Heart left ventricle (tissue), 16 donors: ENCODE results near the gene EID1. TPM values are rescaled to one million over a fixed set of nuclear protein-coding genes. Genes with fewer than 3 reads are reported as not detected.
A peak's percentile ranks its signal among the peaks of the same experiment; 100 is the strongest.

Experiments used
- ATAC-seq, 4 donors: fragments of 200-7000 bp; cut with Tn5 transposase; one replicate each; pipeline ENCODE4 v1.9.1; 2020 to 2022; ENCODE audit warnings: moderate library complexity in 4 of 4, mild to moderate bottlenecking in 3 of 4, moderate number of reproducible peaks in 1 of 4
- DNase-seq, 5 donors: peaks; one replicate each; pipeline ENCODE4 v3.0.0-alpha.2; 2020
- H3K27ac ChIP-seq, 12 donors: fragments of 200-600 bp; sonication (generic) in 4 of 12; one replicate each; pipeline versions ENCODE4 v1.5.0 to v1.8.0; 2016 to 2022; ENCODE audit warnings: mild to moderate bottlenecking in 2 of 12
- H3K27me3 ChIP-seq, 9 donors: fragments of 200-600 bp; sonication (generic) in 2 of 9; one replicate each; pipeline versions ENCODE4 v1.5.1 to v1.8.0; 2016 to 2022; ENCODE audit warnings: mild to moderate bottlenecking in 3 of 9
- H3K36me3 ChIP-seq, 9 donors: fragments of 200-600 bp; sonication (generic) in 2 of 9; one replicate each; pipeline versions ENCODE4 v1.5.0 to v1.8.0; 2018 to 2022; ENCODE audit warnings: mild to moderate bottlenecking in 2 of 9
- H3K4me1 ChIP-seq, 12 donors: fragments of 200-600 bp; sonication (generic) in 4 of 12; one replicate each; pipeline versions ENCODE4 v1.5.0 to v1.8.0; 2016 to 2022; ENCODE audit warnings: mild to moderate bottlenecking in 3 of 12
- H3K4me3 ChIP-seq, 12 donors: fragments of 200-600 bp; sonication (generic) in 4 of 12; one replicate each; pipeline versions ENCODE4 v1.5.0 to v1.8.0; 2017 to 2022; ENCODE audit warnings: mild to moderate bottlenecking in 9 of 12, moderate library complexity in 4 of 12
- H3K9me3 ChIP-seq, 12 donors: fragments of 200-600 bp; sonication (generic) in 4 of 12; one replicate each; pipeline versions ENCODE4 v1.5.0 to v1.8.0; 2016 to 2022; ENCODE audit warnings: mild to moderate bottlenecking in 1 of 12
- CTCF ChIP-seq, 12 donors: fragments of 200-600 bp; sonication (generic) in 4 of 12; IDR thresholded peaks; one replicate each; pipeline versions ENCODE4 v1.5.0 to v1.8.0; 2018 to 2022; ENCODE audit warnings: antibody characterized with exemption in 12 of 12, mild to moderate bottlenecking in 5 of 12
- POLR2A ChIP-seq, 2 donors: fragments of 450-650 bp; IDR thresholded peaks; one replicate each; pipeline ENCODE4 v1.6.1; 2017; ENCODE audit warnings: antibody characterized with exemption in 2 of 2, mild to moderate bottlenecking in 2 of 2, moderate library complexity in 2 of 2
- WGBS, 4 donors: extraction: QIAGEN DNeasy Blood & Tissue Kit in 2 of 4; methylation state at CpG; one replicate each; pipeline versions ENCODE4 v1.1.5 to v1.1.7; 2013 to 2018; 5-methylcytosine and 5-hydroxymethylcytosine counted together
- intact Hi-C, 10 donors: fragments of 100-400 bp; cut with DNase I; formaldehyde crosslinking; loops; one replicate each; pipeline versions ENCODE4 v1.11.1 to v1.14.2; 2022
- polyA plus RNA-seq, 2 donors: library from polyadenylated mRNA; stranded (reverse); fragments of 200-250 nt; gene quantifications; one replicate each; pipeline ENCODE4 v1.2.3, GENCODE V29; 2013
- total RNA-seq, 9 donors: library from RNA; depleted of rRNA in 2 of 9; stranded (reverse); fragments of >200 nt in 2 of 9; fragmentation: NEBNext Ultra II Directional in 3 of 9; extraction: Animal tissue kit (Norgen Biotek cat#: 25700) in 3 of 9; gene quantifications; one replicate each; pipeline versions ENCODE4 v1.1.0 to v1.2.4, GENCODE V29; 2016 to 2023
- donor health status: ischemic (EF 13 %, LVEDD 7.1; RV severe dilation, severe dysfunction).
- donor health status: healthy with polysubstance abuse.
- donor health status: DM: no; HTN: yes; CAD: no.
- donor health status: DM: no; HTN: no; CAD: no.
- donor health status: ischemic (EF 25% LVEDD 6.9; RV normal size, moderate dysfunction).
- donor health status: ischemic (EF 25% LVEDD 5.7; RV mildly dilated, moderate dysfunction).
- donor health status: healthy.
- donor health status: DM: yes; HTN: yes; CAD: no.
- donor health status: ischemic (EF 35%, LVEDD 5.7; RV mildly dilated, moderate dysfunction).
- donor health status: nonischemic (EF 11% LVEDD 7.7; RV severe dilation, severe dysfunction).
- donor health status: DM: yes; HTN: yes; CAD: no.
- donor health status: PGD.
- donor health status: ischemic (EF 29% LVEDD 5.4; RV normal size, mild dysfunction).
- donor health status: nonischemic (EF 23%, LVEDD 6.1; RV moderate dilation, normal function).

Gene EID1
- total and polyA plus RNA-seq, 11 donors = 161 to 393 (median 223) TPM

- DNase-seq (no peak), ATAC-seq (no peak)
- H3K4me1 ChIP-seq = peaks cover 0 to 3% (median 0%) of the 10 kb centered on the region in 12 donors
- no peaks in the 10 kb centered on the region for H3K27me3 ChIP-seq
- no peak overlapping the region for H3K27ac ChIP-seq
- no peak overlapping the region for H3K4me3 ChIP-seq
- no peaks in the 10 kb centered on the region for H3K36me3 ChIP-seq
- no peaks in the 10 kb centered on the region for H3K9me3 ChIP-seq
- intact Hi-C loops = no loop called here
- WGBS, 4 donors = 82 to 88% (median 85%) methylated on average over 5 of the region's 5 CpGs
- TF ChIP-seq POLR2A (IDR thresholded peaks at IDR 0.05) = no peak
- no peak for TF ChIP-seq CTCF (IDR thresholded peaks at IDR 0.05)
Measured at GRCh38 chr15:48924528-48925393, 46.8 kb downstream of the EID1 start.

- ATAC-seq (peak in 2 of 4 donors; percentile 49 to 52), DNase-seq (no peak)
- no peak overlapping the region for H3K27ac ChIP-seq
- peaks cover 0 to 3% (median 0%) of the 10 kb centered on the region in 12 donors for H3K4me1 ChIP-seq
- intact Hi-C loops = no loop called here
- no peak for TF ChIP-seq POLR2A (IDR thresholded peaks at IDR 0.05)
- no peaks in the 10 kb centered on the region for H3K27me3 ChIP-seq
- no peaks in the 10 kb centered on the region for H3K9me3 ChIP-seq
- no peaks in the 10 kb centered on the region for H3K36me3 ChIP-seq
- WGBS, 4 donors = 42 to 53% (median 46%) methylated on average over 9 of the region's 9 CpGs
- no peak overlapping the region for H3K4me3 ChIP-seq
Measured at GRCh38 chr15:48925714-48926223, 47.8 kb downstream of the EID1 start.

- Histone ChIP-seq H3K4me3 (no peak overlapping the region), H3K4me1 (peaks cover 0 to 3% (median 0%) of the 10 kb centered on the region in 12 donors), H3K36me3 (no peaks in the 10 kb centered on the region), H3K9me3 (no peaks in the 10 kb centered on the region), H3K27ac (no peak overlapping the region), H3K27me3 (no peaks in the 10 kb centered on the region)
- TF ChIP-seq CTCF (IDR thresholded peaks at IDR 0.05) = no peak
- TF ChIP-seq POLR2A (IDR thresholded peaks at IDR 0.05) = no peak
- ATAC-seq (no peak), DNase-seq (no peak)
- intact Hi-C loops = no loop called here
- 91 to 95% (median 93%) methylated on average over 6 of the region's 6 CpGs for WGBS, 4 donors
Measured at GRCh38 chr15:48928877-48929538, 51.1 kb downstream of the EID1 start.

- no peak for TF ChIP-seq POLR2A (IDR thresholded peaks at IDR 0.05)
- no peak for TF ChIP-seq CTCF (IDR thresholded peaks at IDR 0.05)
- Histone ChIP-seq H3K27me3 (no peaks in the 10 kb centered on the region), H3K27ac (no peak overlapping the region), H3K9me3 (no peaks in the 10 kb centered on the region), H3K36me3 (no peaks in the 10 kb centered on the region), H3K4me1 (peaks cover 0 to 3% (median 0%) of the 10 kb centered on the region in 12 donors), H3K4me3 (no peak overlapping the region)
- no peak for ATAC-seq
- no peak for DNase-seq
- WGBS, 4 donors = 83 to 85% (median 84%) methylated on average over 3 of the region's 3 CpGs
- intact Hi-C loops = no loop called here
Measured at GRCh38 chr15:48929661-48930060, 51.7 kb downstream of the EID1 start.

Other genes starting within 250 kb of the EID1 start
- gene FBN1, start 232.4 kb upstream of the EID1 start, total RNA-seq = 100 to 1,000 TPM in 1 of 9 donors, 10 to 100 TPM in 8; 22.5 to 115 (median 38.9) TPM
- 10 to 100 TPM in 1 of 2 donors, 1 to 10 TPM in 1; 5.7 to 28.7 TPM for gene FBN1, start 232.4 kb upstream of the EID1 start, polyA plus RNA-seq
- 1 to 10 TPM in 7 of 9 donors, under 1 TPM in 2; 0.90 to 3.2 (median 1.8) TPM for gene CEP152, start 67.1 kb upstream of the EID1 start, total RNA-seq
- gene CEP152, start 67.1 kb upstream of the EID1 start, polyA plus RNA-seq = 1 to 10 TPM in 1 of 2 donors, under 1 TPM in 1; 0.61 to 1.6 TPM
- gene SHC4, start 85.8 kb downstream of the EID1 start, total RNA-seq = 1 to 10 TPM; 1.8 to 4.1 (median 2.6) TPM
- gene SHC4, start 85.8 kb downstream of the EID1 start, polyA plus RNA-seq = 1 to 10 TPM; 1.3 to 1.5 TPM
- gene SECISBP2L, start 168.3 kb downstream of the EID1 start, total RNA-seq = 10 to 100 TPM; 25.5 to 52.4 (median 45.3) TPM
- gene SECISBP2L, start 168.3 kb downstream of the EID1 start, polyA plus RNA-seq = 10 to 100 TPM in 1 of 2 donors, 1 to 10 TPM in 1; 8.8 to 18.5 TPM